HG03064 (cell line): Measurements from ENCODE around the gene BCL10.

Source experiments
- ATAC-seq: cut with Tn5 transposase; IDR thresholded peaks from one replicate; pipeline ENCODE4 v1.9.1; 2021; ENCODE audit warnings: low read depth; ENCODE audit not compliant: unreplicated experiment

BCL10 gene

DNA sequence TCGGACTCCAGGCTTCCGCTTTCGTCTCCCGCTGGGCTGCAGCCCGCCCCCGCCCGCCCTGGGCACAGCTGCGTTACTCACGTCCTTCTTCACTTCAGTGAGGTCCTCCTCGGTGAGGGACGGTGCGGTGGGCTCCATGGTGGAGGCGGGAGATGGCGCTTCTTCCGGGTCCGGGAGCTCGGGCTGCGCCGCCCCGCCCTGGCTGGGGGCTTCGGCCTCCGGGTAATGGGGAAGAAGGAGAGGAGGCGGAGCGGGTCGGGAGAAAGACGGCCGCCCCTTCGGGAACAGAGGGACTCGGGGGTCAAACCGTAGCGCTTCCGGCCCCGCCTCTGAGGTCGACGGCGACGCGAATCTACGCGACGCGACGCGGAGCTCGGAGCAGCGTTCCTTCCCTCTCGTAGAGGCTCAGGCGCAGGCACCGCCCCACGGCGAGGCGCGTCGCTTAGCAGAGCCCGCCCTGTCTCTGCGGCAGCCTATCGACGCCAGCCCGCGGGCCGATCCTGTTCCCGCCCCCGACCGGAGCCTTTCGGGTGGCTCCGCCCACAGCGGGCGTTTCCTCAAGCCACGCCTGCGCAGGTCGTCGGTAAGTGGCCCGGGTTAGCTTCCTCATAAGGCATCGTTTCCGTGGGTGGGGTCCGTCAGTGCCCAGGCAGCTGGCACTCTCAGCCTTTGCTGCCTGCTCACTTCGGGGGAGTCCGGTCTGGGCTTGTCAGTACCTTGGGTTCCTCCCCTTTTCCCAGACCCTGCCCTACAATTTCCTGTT is at the start of gene BCL10:
Gene BCL10, minus strand, starts transcription at position 418 of the 763 bp plus-strand sequence. Its CDS starts 280 bp downstream, at position 138.
- peak; percentile 97 for ATAC-seq

GRCh38 chr1:85325920-85326319 is 49.5 kb upstream of the BCL10 start:
- no peak for ATAC-seq

DNA sequence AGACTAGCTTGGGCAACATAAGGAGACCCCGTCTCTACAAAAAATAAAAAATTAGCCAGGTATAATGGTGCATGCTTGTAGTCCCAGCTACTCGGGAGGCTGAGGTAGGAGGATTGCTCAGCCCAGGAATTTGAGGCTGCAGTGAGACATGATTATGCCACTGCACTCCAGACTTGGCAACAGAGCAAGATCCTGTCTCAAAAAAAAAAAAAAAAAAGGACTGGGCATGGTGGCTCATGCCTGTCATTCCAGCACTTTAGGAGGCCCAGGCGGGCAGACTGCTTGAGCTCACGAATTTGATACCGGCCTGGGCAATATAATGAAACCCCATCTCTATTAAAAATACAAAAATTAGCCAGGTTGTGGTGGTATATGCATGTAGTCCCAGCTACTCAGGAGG is 47.3 kb upstream of the BCL10 start:
- ATAC-seq: no peak

- ATAC-seq: no peak
These were observed 46.2 kb upstream of the BCL10 start for GRCh38 chr1:85322655-85323054.

DNA sequence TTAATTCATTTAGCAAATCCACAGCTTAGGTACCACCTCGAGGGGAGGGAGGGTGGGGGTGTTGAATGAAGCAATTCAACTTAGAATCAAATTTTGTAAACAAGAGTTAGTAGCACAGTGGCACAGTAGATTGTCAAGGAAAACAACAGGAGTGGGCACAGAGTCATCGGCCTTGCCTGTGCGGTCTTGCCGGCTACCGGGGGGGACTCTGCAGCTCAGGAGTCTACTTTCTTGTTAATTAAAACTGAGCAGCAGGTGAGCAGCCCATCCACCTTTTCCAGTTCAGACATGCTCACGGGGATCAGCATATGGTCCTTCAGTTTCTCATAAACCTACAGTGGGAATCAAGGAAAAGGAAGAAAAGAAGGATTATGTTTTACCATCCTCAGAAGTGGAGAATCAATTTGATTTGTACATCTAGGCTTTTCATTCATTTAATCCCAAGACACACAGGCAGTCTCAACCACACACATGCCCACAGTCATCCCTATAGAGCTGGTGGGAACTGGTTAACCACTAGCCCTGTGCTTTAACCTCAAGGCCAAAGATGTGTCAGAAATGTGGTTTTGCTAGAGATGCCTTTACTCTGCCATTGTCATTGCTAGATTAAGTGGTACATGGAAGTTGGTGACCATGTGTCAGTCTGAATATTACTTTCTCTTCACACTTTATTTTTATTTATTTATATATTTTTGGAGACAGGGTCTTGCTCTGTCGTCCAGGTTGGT is 45.0 kb upstream of the BCL10 start:
- peak; percentile 57 for ATAC-seq

DNA sequence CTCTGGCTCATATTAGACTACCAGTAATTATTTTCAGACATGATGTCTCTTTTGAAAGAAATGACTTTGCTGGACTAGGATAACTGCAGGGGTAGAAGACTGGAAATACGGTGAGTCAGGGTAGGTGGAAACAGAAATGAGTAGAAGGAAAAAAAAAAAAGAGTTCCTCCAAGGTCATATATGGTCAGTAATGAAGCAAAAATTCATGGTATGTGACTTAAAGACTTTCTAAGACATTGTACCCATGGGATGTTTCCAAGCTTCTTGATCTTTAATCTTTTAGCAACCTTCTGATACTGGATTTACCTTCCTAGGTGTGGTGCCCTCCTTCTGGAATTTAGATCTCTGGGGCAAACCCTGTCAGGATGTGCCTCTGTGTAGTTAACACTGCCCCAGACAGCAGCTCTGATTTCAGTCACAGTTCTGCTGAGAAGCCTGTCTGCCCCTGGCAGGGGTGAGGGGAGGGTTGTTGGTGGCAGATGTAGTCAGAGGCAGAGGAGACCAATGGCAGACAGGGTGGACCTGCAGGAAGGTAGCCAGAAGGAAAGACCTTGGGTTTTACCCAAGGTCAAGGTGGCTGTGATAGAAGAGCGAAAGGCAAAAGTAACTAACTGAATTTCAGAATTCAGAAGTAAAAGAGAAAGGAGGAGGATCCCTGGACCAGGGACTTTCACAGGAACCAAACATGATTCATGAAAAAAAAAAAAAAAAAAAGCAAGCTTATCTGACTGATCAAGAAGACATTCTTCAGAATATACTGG is 44.1 kb upstream of the BCL10 start:
- ATAC-seq: no peak

DNA sequence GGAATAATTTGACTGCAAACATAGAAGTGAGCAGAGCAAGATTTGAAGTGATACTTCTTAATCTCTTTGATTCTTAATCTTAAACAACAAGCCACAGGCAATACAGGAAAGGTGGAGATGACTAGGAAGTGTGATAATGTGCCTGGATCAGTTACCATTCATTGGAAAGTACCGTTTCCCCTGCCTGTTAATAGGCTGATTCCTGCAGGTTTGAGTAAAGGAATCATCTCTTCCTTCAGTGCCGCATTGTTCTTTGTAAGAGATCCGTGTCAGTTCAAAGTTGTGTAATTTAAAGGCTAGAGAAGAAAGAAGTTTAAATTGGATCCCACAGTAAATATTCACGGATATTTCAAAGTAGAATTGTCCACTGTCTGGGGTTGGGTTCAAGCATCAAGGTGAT is 43.5 kb upstream of the BCL10 start:
- no peak for ATAC-seq

DNA sequence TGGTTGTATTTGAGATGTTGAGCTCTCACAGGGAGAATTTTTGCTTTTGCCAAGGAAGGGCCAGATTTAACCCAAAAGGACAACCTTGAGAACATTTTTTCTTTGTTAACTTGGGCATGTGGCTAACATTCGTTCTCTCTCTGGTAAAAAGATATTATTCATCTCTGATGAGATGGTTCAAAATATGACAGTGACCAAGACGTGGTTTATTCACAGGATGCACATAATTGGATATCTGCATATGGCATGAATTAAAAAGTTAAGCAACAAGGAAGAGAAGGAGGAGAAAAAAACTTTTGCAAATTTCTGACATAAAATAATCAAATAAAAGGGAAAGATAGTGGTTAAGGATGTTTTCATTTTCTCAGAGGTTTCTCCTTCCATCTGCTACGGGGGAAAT is 43.1 kb upstream of the BCL10 start:
- no peak for ATAC-seq

DNA sequence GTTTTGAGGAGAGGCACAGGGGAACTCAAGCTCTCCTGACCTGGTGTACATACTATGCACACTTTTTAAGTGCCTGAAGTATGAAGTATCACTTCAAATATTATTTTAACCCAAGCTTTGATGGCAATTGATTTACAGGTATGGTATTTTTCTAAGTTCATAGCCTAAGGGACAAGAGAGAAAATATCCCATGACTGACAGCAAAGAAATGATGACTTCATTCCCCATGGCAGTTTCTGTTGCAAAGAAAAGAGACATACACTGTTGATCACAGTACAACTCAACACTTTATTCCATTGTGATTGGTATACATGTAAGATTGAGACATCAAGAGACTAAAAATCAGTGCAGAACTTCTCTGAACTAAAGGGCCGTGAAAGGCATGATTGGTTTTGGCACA is 41.8 kb upstream of the BCL10 start:
- no peak for ATAC-seq

DNA sequence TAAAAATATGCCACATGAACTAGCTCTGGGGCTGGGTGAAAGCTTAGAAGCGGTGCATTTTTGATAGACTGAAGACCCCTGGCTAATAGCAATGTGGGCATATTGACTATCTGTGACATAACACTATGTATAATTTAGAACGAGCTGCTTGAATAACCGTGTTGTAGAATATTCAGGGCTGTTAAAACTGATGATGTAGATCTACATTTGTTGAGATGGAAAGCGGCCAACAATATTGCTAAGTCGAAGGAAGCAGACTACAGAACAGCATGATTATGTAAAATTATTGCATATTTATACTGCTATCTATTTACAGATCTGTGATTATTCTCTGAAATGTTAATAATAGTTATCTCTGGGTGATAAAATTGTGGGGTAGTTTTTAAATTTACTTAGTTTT is 41.1 kb upstream of the BCL10 start:
- no peak for ATAC-seq

DNA sequence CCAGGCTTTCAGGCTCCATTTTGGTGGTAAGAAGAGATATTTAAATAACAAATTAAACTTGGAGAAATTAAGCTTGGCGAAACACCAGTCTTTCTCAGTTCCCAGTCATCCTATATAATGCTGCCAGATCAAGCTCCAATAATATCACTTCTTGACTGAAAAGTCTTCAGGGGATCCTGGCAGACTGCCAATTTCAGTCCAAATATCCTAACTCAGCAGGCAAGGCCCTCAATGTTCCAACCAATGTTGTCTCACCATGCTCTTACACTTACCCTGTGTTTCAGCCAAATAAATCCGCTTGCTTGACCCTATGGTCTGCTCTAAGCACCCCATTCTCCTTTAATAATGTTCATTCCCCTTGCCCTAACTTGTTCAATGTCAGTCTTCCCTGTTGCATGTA is 39.9 kb upstream of the BCL10 start:
- no peak for ATAC-seq

GRCh38 chr1:85315789-85316188 is 39.4 kb upstream of the BCL10 start:
- ATAC-seq: no peak

GRCh38 chr1:85314726-85315125 is 38.3 kb upstream of the BCL10 start:
- ATAC-seq: no peak

DNA sequence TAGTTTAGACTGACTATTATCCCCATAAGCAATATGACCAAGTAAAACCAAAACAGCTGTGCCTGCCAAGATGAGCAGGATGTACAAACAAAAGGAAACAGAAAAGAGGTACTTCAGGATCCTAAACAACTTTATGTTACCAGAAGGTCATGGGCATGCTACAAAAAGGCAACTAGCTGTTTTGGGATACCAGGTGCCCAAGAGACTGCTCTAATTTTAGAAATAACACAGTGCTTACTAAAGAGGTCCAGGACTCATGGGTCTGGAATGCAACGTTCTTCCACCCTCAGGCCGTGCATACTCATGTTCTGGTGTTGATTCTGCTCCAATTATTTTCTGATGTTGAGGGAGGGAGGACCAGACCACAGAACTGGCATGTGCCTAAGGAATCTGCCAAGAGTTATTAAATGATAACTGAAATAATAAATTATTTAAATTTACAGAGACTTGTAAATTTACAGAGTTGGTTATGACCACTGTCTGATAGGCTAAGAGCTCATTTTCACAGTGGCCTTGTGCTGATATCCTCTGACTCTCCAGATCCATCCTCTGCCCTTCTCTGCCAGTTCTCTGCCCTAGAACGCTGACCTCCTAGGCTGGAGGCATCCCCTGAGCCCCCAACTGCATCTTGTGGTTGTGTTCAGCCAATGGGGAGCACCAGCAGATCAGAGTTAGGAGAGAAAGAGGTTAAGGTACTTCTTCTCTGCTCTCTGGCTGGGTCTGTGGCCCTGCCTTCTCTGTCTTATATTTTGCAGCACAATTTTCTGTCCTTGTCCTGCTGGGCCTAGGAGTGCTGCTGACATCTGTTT is 37.7 kb upstream of the BCL10 start:
- no peak for ATAC-seq

DNA sequence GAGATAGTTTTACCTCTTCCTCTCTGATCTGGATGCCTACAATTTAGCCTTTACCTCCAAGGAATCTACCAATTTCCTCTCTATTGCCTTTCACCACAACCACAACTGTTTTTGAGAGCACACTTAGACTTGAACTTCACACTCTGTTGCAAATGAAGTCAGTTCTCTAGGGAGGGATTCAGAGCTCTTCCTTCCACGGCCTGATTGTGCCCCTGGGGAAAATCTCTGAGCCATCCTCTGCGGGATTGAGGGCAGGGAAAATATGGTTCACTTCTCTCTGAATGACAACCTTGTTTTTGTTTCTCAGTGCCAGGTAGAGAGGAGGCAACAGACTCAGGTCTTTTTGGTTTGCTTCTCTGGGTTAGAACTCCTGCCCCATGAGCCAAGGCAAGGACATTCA is 35.4 kb upstream of the BCL10 start:
- ATAC-seq: no peak

- no peak for ATAC-seq
These were observed 32.5 kb upstream of the BCL10 start for GRCh38 chr1:85308833-85309350.

GRCh38 chr1:85307987-85308832 is 31.8 kb upstream of the BCL10 start:
- peak; percentile 92 for ATAC-seq

DNA sequence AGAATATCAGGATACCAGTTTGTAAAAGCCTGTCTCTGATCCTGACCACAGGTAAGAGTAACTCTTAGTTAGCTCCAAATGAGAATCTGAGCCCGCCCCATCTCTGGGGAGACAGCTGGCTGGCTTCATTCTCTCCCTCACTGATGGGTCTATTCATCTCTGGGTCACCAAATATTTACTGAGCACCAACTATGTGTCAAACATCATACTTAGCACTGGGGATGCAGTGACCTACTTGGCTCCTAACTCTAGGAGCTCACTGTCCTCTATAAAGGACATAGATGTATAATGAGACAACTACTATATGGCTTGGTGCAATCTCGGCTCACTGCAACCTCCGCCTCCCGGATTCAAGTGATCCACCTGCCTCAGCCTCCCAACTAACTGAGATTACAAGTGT is 29.8 kb upstream of the BCL10 start:
- ATAC-seq: no peak

- ATAC-seq: no peak
These were observed 27.2 kb upstream of the BCL10 start for GRCh38 chr1:85303440-85304162.
